ENCODE measurements around the gene ARHGEF10L.

The ARHGEF10L gene

GRCh38 chr1:17523321-17524041, 16.0 kb upstream of the ARHGEF10L start:
- DNase-seq (ENCODE audit: low read depth) = no peak

GRCh38 chr1:17524645-17525044, 14.9 kb upstream of the ARHGEF10L start:
- no peak for DNase-seq (ENCODE audit: low read depth)

- no peak for DNase-seq (ENCODE audit: low read depth)
Measured at GRCh38 chr1:17525996-17526686, 13.4 kb upstream of the ARHGEF10L start.

GRCh38 chr1:17527036-17527914, 12.2 kb upstream of the ARHGEF10L start:
- DNase-seq (ENCODE audit: low read depth) = no peak

- DNase-seq (ENCODE audit: low read depth) = no peak
Measured at GRCh38 chr1:17529381-17529780, 10.1 kb upstream of the ARHGEF10L start.

GRCh38 chr1:17531343-17531681, 8.2 kb upstream of the ARHGEF10L start:
- no peak for DNase-seq (ENCODE audit: low read depth)

GRCh38 chr1:17531682-17532487, 7.6 kb upstream of the ARHGEF10L start:
- no peak for DNase-seq (ENCODE audit: low read depth)

GRCh38 chr1:17533201-17533600, 6.3 kb upstream of the ARHGEF10L start:
- DNase-seq (ENCODE audit: low read depth) = no peak

GRCh38 chr1:17535300-17535936, 4.1 kb upstream of the ARHGEF10L start:
- DNase-seq (ENCODE audit: low read depth) = no peak

GRCh38 chr1:17538010-17538409, 1.5 kb upstream of the ARHGEF10L start:
- no peak for DNase-seq (ENCODE audit: low read depth)

GRCh38 chr1:17538428-17539117, 925 bp upstream of the ARHGEF10L start:
- DNase-seq (ENCODE audit: low read depth) = no peak

GRCh38 chr1:17539118-17539476, 401 bp upstream of the ARHGEF10L start:
- no peak for DNase-seq (ENCODE audit: low read depth)

GRCh38 chr1:17540255-17541001, 930 bp downstream of the ARHGEF10L start:
- DNase-seq (ENCODE audit: low read depth) = no peak

- DNase-seq (ENCODE audit: low read depth) = no peak
Measured at GRCh38 chr1:17542645-17543044, 3.1 kb downstream of the ARHGEF10L start.

- no peak for DNase-seq (ENCODE audit: low read depth)
Measured at GRCh38 chr1:17544776-17545350, 5.4 kb downstream of the ARHGEF10L start.

- no peak for DNase-seq (ENCODE audit: low read depth)
Measured at GRCh38 chr1:17545356-17545755, 5.9 kb downstream of the ARHGEF10L start.

GRCh38 chr1:17546946-17547670, 7.6 kb downstream of the ARHGEF10L start:
- no peak for DNase-seq (ENCODE audit: low read depth)

- no peak for DNase-seq (ENCODE audit: low read depth)
Measured at GRCh38 chr1:17549384-17549783, 9.9 kb downstream of the ARHGEF10L start.
